Measurements from ENCODE around the gene SULT1C3.

- TF ChIP-seq HOXA7 (CRISPR knock-in tag; IDR thresholded peaks at IDR 0.05) (no peak), CTCF (IDR thresholded peaks at IDR 0.05) (no peak), RAD21 (conservative IDR thresholded peaks at IDR 0.05 in 1 of 2, IDR thresholded peaks at IDR 0.05 in 1 of 2) (no peak), EP300 (IDR thresholded peaks at IDR 0.05) (no peak), EHMT2 (IDR thresholded peaks at IDR 0.05; ENCODE audit: low read depth) (no peak), USF2 (IDR thresholded peaks at IDR 0.05) (no peak), MYC (IDR thresholded peaks at IDR 0.05; ENCODE audit: borderline replicate concordance, low read length) (no peak), ZFP36 (IDR thresholded peaks at IDR 0.05; ENCODE audit: borderline replicate concordance, partially characterized antibody) (no peak), BCL3 (IDR thresholded peaks at IDR 0.05) (no peak), HDAC2 (IDR thresholded peaks at IDR 0.05) (no peak)
These were observed 20.1 kb upstream of the SULT1C3 start for GRCh38 chr2:108219688-108220087.

Data from A549 (cell line).